K562 (cell line): ENCODE results near the gene CLHC1. TPM values are rescaled to one million over a fixed set of nuclear protein-coding genes. Genes with fewer than 3 reads are reported as not detected.
A peak's percentile ranks its signal among the peaks of the same experiment; 100 is the strongest.

Source experiments
- CSDE1 ChIP-seq, 2 experiments: fragments of 450-650 bp; IDR thresholded peaks; 2 replicates each; pipeline ENCODE4 v1.6.1; 2016; ENCODE audit warnings: mild to moderate bottlenecking in 1 of 2
- MCM7 ChIP-seq, 2 experiments: fragments of 450-650 bp; IDR thresholded peaks; 2 replicates each; pipeline ENCODE4 v1.6.1; 2016 to 2018
- NCOA4 ChIP-seq: fragments of 450-650 bp; IDR thresholded peaks from 2 replicates; pipeline ENCODE4 v1.6.1; 2018; ENCODE audit warnings: mild to moderate bottlenecking; ENCODE audit not compliant: partially characterized antibody
- NCOA6 ChIP-seq: fragments of 450-650 bp; IDR thresholded peaks from 2 replicates; pipeline ENCODE4 v1.6.1; 2017; ENCODE audit warnings: mild to moderate bottlenecking
- NR4A1 ChIP-seq, 2 experiments: fragments of 250-450 bp in 1 of 2; fragments of 450-650 bp in 1 of 2; sonication (Bioruptor Pico) in 1 of 2; IDR thresholded peaks; 2 replicates each; pipeline versions ENCODE4 v1.4.0 to v1.6.1; 2016 to 2020; ENCODE audit warnings: mild to moderate bottlenecking in 2 of 2, missing compliant biosample characterization in 1 of 2, missing genetic modification characterization in 1 of 2, moderate library complexity in 1 of 2
- SIX5 ChIP-seq, 2 experiments: IDR thresholded peaks; 2 replicates each; pipeline ENCODE4 v1.6.1; 2011; ENCODE audit warnings: low read length in 2 of 2, borderline replicate concordance in 1 of 2, low read depth in 1 of 2, mild to moderate bottlenecking in 1 of 2, moderate library complexity in 1 of 2; ENCODE audit not compliant: insufficient read depth in 1 of 2
- TAF1 ChIP-seq: IDR thresholded peaks from 2 replicates; pipeline ENCODE4 v1.6.1; 2011; ENCODE audit warnings: mild to moderate bottlenecking, low read length, moderate library complexity; ENCODE audit not compliant: insufficient read depth, control insufficient read depth, severe bottlenecking; ENCODE audit errors: extremely low read depth
- TARDBP ChIP-seq: fragments of 450-650 bp; IDR thresholded peaks from 2 replicates; pipeline ENCODE4 v1.6.1; 2016
- ZNF134 ChIP-seq: fragments of 250-450 bp; sonication (Bioruptor Pico); conservative IDR thresholded peaks from 2 replicates; pipeline ENCODE4 v1.4.0; 2020
- ZNF561 ChIP-seq: fragments of 450-650 bp; formaldehyde crosslinking; conservative IDR thresholded peaks from 2 replicates; pipeline ENCODE4 v1.4.0; 2020; ENCODE audit warnings: mild to moderate bottlenecking, moderate library complexity
- ZNF583 ChIP-seq: fragments of 250-450 bp; sonication (Bioruptor Pico); IDR thresholded peaks from 2 replicates; pipeline ENCODE4 v1.4.0; 2020
- ZNF780A ChIP-seq: fragments of 250-450 bp; sonication (Bioruptor Pico); IDR thresholded peaks from 2 replicates; pipeline ENCODE4 v1.5.0; 2021; ENCODE audit warnings: mild to moderate bottlenecking
- polyA plus RNA-seq, 8 experiments: library from polyadenylated mRNA; depleted of rRNA in 4 of 8; stranded (reverse) in 5 of 8; unstranded in 3 of 8; fragments of >200 nt; fragmentation: Nextera tagmentation in 2 of 8; fragmentation: Illumina TruSeq in 1 of 8; extraction: Ambion mirVana in 2 of 8; extraction: Trizol in 1 of 8; gene quantifications; 2 replicates each; pipeline versions ENCODE4 v1.2.1 to v1.2.3, GENCODE V29; 2011 to 2014; ENCODE audit warnings: inconsistent platforms in 1 of 8, missing spikeins in 1 of 8
- total RNA-seq, 7 experiments: library from RNA; depleted of rRNA in 6 of 7; stranded (reverse); fragments of >200 nt in 6 of 7; fragmentation: Illumina TruSeq in 2 of 7; extraction: Trizol in 2 of 7; gene quantifications; 2 replicates each; pipeline versions ENCODE4 v1.2.1 to v1.2.3, GENCODE V29; 2011 to 2021; ENCODE audit warnings: low replicate concordance in 1 of 7
- TF ChIP-seq, protein P1 (sequence below), 2 experiments: fragments of 450-650 bp in 1 of 2; sonication (generic) in 1 of 2; formaldehyde crosslinking in 1 of 2; IDR thresholded peaks in 1 of 2; conservative IDR thresholded peaks in 1 of 2; 2 replicates each; pipeline versions ENCODE4 v1.6.1 to v1.8.1; 2016 to 2023; ENCODE audit warnings: mild to moderate bottlenecking in 2 of 2, moderate library complexity in 2 of 2, inconsistent platforms in 1 of 2, missing genetic modification reagents in 1 of 2
- TF ChIP-seq, protein P2 (sequence below): sonication (generic); formaldehyde crosslinking; IDR thresholded peaks from 2 replicates; pipeline ENCODE4 v1.9.0; 2022; ENCODE audit warnings: mild to moderate bottlenecking, missing genetic modification reagents
- TF ChIP-seq, protein P3 (sequence below): fragments of 450-650 bp; formaldehyde crosslinking; IDR thresholded peaks from 2 replicates; pipeline ENCODE4 v1.4.0; 2022; ENCODE audit warnings: mild to moderate bottlenecking, moderate library complexity
- TF ChIP-seq, protein P4 (sequence below), 3 experiments: fragments of 200-800 bp in 1 of 3; fragments of 250-450 bp in 1 of 3; fragments of 450-650 bp in 1 of 3; sonication (Bioruptor Pico) in 1 of 3; sonication (Bioruptor generic) in 1 of 3; formaldehyde crosslinking in 1 of 3; IDR thresholded peaks; 2 replicates each; pipeline versions ENCODE4 v1.6.1 to v1.8.0; 2016 to 2022; ENCODE audit warnings: mild to moderate bottlenecking in 2 of 3, missing genetic modification characterization in 2 of 3, missing compliant biosample characterization in 1 of 3, moderate library complexity in 1 of 3

The CLHC1 gene
- total and polyA plus RNA-seq, 9 of the 15 experiments (the other 6 are each of a cell fraction or from before 2014, with no cell fraction given) = 3.7 to 14.3 (median 8.6) TPM

DNA sequence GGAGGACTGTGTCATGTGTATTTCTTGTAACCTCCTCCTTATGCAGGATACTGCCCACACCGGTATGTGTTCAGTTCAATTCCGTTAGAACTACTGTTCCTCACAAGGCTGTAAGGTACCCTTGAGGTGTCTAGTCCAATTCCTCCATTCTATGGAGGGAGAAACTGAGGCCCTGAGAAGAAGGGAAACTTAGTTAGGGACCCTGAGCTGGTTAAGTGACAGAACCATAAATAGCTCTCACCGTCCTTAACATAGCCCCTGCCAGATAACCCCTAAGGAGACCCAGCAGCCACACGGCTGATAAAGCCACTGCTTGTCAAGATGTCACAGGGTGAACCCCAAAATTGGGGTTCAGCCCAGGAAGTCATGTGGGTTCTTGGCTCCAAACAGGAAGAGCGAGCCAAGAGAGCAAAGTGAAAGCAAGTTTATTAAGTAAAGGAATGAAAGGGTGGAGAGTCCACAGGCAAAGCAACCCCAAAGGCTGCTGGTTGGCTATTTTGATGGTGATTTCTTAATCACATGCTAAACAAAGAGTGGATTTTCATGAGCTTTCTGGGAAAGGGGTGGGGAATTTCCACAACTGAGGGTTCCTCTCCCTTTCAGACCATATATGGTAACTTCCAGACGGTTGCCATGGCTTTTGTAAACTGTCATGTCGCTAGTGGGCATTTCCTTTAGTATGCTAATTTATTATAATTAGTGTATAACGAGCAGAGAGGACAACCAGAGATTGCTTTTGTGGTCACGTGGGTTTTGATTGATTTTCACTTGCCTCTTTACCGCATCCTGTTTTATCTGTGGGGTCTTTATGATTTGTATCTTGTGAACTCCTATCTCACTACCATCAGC lies 98.4 kb downstream of the CLHC1 start (continued):
- TF ChIP-seq SIX5 (IDR thresholded peaks at IDR 0.05; ENCODE audit: borderline replicate concordance in 1 of 2, insufficient read depth in 1 of 2, low read depth in 1 of 2, low read length in 2 of 2) = no peak
- TF ChIP-seq, protein P1, sequence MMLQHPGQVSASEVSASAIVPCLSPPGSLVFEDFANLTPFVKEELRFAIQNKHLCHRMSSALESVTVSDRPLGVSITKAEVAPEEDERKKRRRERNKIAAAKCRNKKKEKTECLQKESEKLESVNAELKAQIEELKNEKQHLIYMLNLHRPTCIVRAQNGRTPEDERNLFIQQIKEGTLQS (IDR thresholded peaks at IDR 0.05) = no peak
- TF ChIP-seq, protein P1 (CRISPR knock-in tag; conservative IDR thresholded peaks at IDR 0.05) = no peak
- TF ChIP-seq CSDE1 (IDR thresholded peaks at IDR 0.05) = no peak
- no peak for TF ChIP-seq ZNF780A
- TF ChIP-seq TAF1 = no peak
- TF ChIP-seq NR4A1 (CRISPR knock-in tag; IDR thresholded peaks at IDR 0.05) = no peak
- 0 out of 2 replicates have a peak, but pooled peaks have one; percentile 57 for TF ChIP-seq NR4A1 (tag; IDR thresholded peaks at IDR 0.05)
- TF ChIP-seq, protein P2, sequence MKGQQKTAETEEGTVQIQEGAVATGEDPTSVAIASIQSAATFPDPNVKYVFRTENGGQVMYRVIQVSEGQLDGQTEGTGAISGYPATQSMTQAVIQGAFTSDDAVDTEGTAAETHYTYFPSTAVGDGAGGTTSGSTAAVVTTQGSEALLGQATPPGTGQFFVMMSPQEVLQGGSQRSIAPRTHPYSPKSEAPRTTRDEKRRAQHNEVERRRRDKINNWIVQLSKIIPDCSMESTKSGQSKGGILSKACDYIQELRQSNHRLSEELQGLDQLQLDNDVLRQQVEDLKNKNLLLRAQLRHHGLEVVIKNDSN = peak; percentile 70
- TF ChIP-seq, protein P3, sequence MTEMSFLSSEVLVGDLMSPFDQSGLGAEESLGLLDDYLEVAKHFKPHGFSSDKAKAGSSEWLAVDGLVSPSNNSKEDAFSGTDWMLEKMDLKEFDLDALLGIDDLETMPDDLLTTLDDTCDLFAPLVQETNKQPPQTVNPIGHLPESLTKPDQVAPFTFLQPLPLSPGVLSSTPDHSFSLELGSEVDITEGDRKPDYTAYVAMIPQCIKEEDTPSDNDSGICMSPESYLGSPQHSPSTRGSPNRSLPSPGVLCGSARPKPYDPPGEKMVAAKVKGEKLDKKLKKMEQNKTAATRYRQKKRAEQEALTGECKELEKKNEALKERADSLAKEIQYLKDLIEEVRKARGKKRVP (CRISPR knock-in tag) = no peak; the same call in 1 of the 2 replicates
- TF ChIP-seq MCM7 (IDR thresholded peaks at IDR 0.05) = no peak
- TF ChIP-seq NCOA4 = no peak
- no peak for TF ChIP-seq ZNF561
- TF ChIP-seq, protein P4, sequence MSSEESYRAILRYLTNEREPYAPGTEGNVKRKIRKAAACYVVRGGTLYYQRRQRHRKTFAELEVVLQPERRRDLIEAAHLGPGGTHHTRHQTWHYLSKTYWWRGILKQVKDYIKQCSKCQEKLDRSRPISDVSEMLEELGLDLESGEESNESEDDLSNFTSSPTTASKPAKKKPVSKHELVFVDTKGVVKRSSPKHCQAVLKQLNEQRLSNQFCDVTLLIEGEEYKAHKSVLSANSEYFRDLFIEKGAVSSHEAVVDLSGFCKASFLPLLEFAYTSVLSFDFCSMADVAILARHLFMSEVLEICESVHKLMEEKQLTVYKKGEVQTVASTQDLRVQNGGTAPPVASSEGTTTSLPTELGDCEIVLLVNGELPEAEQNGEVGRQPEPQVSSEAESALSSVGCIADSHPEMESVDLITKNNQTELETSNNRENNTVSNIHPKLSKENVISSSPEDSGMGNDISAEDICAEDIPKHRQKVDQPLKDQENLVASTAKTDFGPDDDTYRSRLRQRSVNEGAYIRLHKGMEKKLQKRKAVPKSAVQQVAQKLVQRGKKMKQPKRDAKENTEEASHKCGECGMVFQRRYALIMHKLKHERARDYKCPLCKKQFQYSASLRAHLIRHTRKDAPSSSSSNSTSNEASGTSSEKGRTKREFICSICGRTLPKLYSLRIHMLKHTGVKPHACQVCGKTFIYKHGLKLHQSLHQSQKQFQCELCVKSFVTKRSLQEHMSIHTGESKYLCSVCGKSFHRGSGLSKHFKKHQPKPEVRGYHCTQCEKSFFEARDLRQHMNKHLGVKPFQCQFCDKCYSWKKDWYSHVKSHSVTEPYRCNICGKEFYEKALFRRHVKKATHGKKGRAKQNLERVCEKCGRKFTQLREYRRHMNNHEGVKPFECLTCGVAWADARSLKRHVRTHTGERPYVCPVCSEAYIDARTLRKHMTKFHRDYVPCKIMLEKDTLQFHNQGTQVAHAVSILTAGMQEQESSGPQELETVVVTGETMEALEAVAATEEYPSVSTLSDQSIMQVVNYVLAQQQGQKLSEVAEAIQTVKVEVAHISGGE (CRISPR knock-in tag; IDR thresholded peaks at IDR 0.05) = 0 out of 6 replicates have a peak, but pooled peaks of 1 of the 3 experiments have one; percentile 34
- no peak for TF ChIP-seq ZNF583 (CRISPR knock-in tag)
- no peak for TF ChIP-seq TARDBP
- TF ChIP-seq NCOA6 = no peak
- TF ChIP-seq ZNF134 (CRISPR knock-in tag) = no peak
